Neuron (in vitro differentiated cells): ENCODE measurements around the gene ABCC1.

ENCODE experiments used
- H2AFZ ChIP-seq: one replicate; pipeline ENCODE4 v1.6.1; 2013; ENCODE audit warnings: low read depth, mild to moderate bottlenecking, inconsistent platforms, low read length, moderate library complexity
- H3K27me3 ChIP-seq: one replicate; pipeline ENCODE4 v1.6.1; 2013; ENCODE audit warnings: low read length; ENCODE audit not compliant: insufficient read depth
- H3K36me3 ChIP-seq: one replicate; pipeline ENCODE4 v1.6.1; 2013; ENCODE audit warnings: low read length; ENCODE audit not compliant: insufficient read depth
- H3K4me1 ChIP-seq: one replicate; pipeline ENCODE4 v1.6.1; 2013; ENCODE audit warnings: low read length; ENCODE audit not compliant: insufficient read depth
- H3K4me3 ChIP-seq: 2 replicates; pipeline ENCODE4 v1.5.1; 2013; ENCODE audit warnings: mild to moderate bottlenecking, low read length, moderate library complexity
- H3K9me3 ChIP-seq: one replicate; pipeline ENCODE4 v1.6.1; 2013; ENCODE audit warnings: low read length

ABCC1 gene

GRCh38 chr16:16073001-16073545, 123.7 kb downstream of the ABCC1 start:
- H3K4me1 ChIP-seq = no peaks in the 10 kb centered on the region
- H3K9me3 ChIP-seq = no peaks in the 10 kb centered on the region
- no peaks in the 10 kb centered on the region for H3K27me3 ChIP-seq
- H3K36me3 ChIP-seq = peaks cover 9% of the 10 kb centered on the region
- no peak overlapping the region for H3K4me3 ChIP-seq
- no peak overlapping the region for H2AFZ ChIP-seq

GRCh38 chr16:16073891-16074881, 124.8 kb downstream of the ABCC1 start:
- Histone ChIP-seq H2AFZ (no peak overlapping the region), H3K9me3 (no peaks in the 10 kb centered on the region), H3K4me1 (no peaks in the 10 kb centered on the region), H3K27me3 (no peaks in the 10 kb centered on the region), H3K36me3 (peaks cover 8% of the 10 kb centered on the region), H3K4me3 (no peak overlapping the region)

- Histone ChIP-seq H3K36me3 (peaks cover 7% of the 10 kb centered on the region), H2AFZ (no peak overlapping the region), H3K9me3 (no peaks in the 10 kb centered on the region), H3K27me3 (no peaks in the 10 kb centered on the region), H3K4me3 (no peak overlapping the region), H3K4me1 (no peaks in the 10 kb centered on the region)
Measured at GRCh38 chr16:16075488-16076422, 126.3 kb downstream of the ABCC1 start.

- no peak overlapping the region for H3K4me3 ChIP-seq
- H3K4me1 ChIP-seq = no peaks in the 10 kb centered on the region
- H3K9me3 ChIP-seq = no peaks in the 10 kb centered on the region
- H3K27me3 ChIP-seq = no peaks in the 10 kb centered on the region
- H2AFZ ChIP-seq = no peak overlapping the region
- peaks cover 7% of the 10 kb centered on the region for H3K36me3 ChIP-seq
Measured at GRCh38 chr16:16076423-16076813, 127.0 kb downstream of the ABCC1 start.

GRCh38 chr16:16080465-16081065, 131.1 kb downstream of the ABCC1 start:
- peaks cover 2% of the 10 kb centered on the region for H3K9me3 ChIP-seq
- H3K4me1 ChIP-seq = no peaks in the 10 kb centered on the region
- H2AFZ ChIP-seq = no peak overlapping the region
- H3K27me3 ChIP-seq = no peaks in the 10 kb centered on the region
- H3K36me3 ChIP-seq = peaks cover 3% of the 10 kb centered on the region
- no peak overlapping the region for H3K4me3 ChIP-seq

GRCh38 chr16:16081141-16081540, 131.7 kb downstream of the ABCC1 start:
- Histone ChIP-seq H3K27me3 (no peaks in the 10 kb centered on the region), H2AFZ (no peak overlapping the region), H3K36me3 (peaks cover 3% of the 10 kb centered on the region), H3K4me1 (no peaks in the 10 kb centered on the region), H3K9me3 (peaks cover 2% of the 10 kb centered on the region), H3K4me3 (no peak overlapping the region)

GRCh38 chr16:16082255-16082654, 132.8 kb downstream of the ABCC1 start:
- Histone ChIP-seq H2AFZ (no peak overlapping the region), H3K27me3 (no peaks in the 10 kb centered on the region), H3K36me3 (no peaks in the 10 kb centered on the region), H3K4me3 (no peak overlapping the region), H3K9me3 (peaks cover 2% of the 10 kb centered on the region), H3K4me1 (no peaks in the 10 kb centered on the region)

- Histone ChIP-seq H3K4me3 (no peak overlapping the region), H3K36me3 (no peaks in the 10 kb centered on the region), H3K4me1 (no peaks in the 10 kb centered on the region), H2AFZ (no peak overlapping the region), H3K9me3 (peaks cover 2% of the 10 kb centered on the region), H3K27me3 (no peaks in the 10 kb centered on the region)
Measured at GRCh38 chr16:16083421-16084156, 134.2 kb downstream of the ABCC1 start.

GRCh38 chr16:16084874-16085273, 135.5 kb downstream of the ABCC1 start:
- Histone ChIP-seq H3K4me3 (no peak overlapping the region), H2AFZ (no peak overlapping the region), H3K36me3 (peaks cover under 1% of the 10 kb centered on the region), H3K27me3 (no peaks in the 10 kb centered on the region), H3K9me3 (peaks cover 2% of the 10 kb centered on the region), H3K4me1 (no peaks in the 10 kb centered on the region)

- Histone ChIP-seq H3K27me3 (no peaks in the 10 kb centered on the region), H3K4me3 (no peak overlapping the region), H2AFZ (no peak overlapping the region), H3K4me1 (no peaks in the 10 kb centered on the region), H3K36me3 (peaks cover 6% of the 10 kb centered on the region), H3K9me3 (peaks cover 2% of the 10 kb centered on the region)
Measured at GRCh38 chr16:16086653-16087446, 137.4 kb downstream of the ABCC1 start.

- no peaks in the 10 kb centered on the region for H3K4me1 ChIP-seq
- H3K9me3 ChIP-seq = no peaks in the 10 kb centered on the region
- H3K4me3 ChIP-seq = no peak overlapping the region
- H3K27me3 ChIP-seq = no peaks in the 10 kb centered on the region
- peaks cover 6% of the 10 kb centered on the region for H3K36me3 ChIP-seq
- no peak overlapping the region for H2AFZ ChIP-seq
Measured at GRCh38 chr16:16090238-16090637, 140.8 kb downstream of the ABCC1 start.
